ENCODE data around the gene DENND2D.

Gene DENND2D

GRCh38 chr1:111164151-111164550 lies 36.3 kb downstream of the DENND2D start:
- FAIRE-seq, result no peak

DNA sequence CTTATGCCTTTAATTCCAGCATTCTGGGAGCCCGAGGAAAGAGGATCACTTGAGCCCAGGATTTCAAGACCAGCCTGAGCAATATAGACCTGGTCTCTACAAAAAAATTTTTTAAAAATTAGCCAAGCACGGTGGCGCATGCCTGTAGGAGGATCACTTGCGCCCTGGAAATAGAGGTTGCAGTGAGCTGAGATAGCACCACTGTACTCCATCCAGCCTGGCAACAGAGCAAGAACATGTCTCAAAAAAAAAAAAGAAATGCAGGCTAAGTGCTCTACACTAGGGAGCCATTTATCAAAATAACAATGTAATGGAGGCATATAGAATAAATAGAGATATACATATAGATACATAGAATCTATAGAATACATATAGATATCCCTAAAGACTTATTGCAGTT lies 37.1 kb downstream of the DENND2D start:
- FAIRE-seq, result no peak

DNA sequence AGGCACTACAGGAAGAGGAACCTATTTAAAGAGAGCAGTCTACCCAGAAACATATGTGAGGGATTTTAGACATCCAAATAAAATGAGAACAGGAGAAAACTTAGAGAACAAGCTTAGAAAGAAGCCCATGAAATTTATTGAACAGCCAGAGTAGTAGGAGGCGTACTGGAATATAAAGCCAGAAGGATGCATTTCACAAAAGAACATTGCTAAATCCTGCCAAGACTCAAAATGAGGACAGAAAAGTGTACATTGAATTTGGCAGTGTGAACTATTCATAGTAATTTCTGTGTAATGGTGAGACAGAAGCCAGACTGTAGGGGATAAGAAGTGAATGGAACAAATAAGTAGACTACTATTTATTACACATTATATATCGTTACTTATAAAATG lies 38.0 kb downstream of the DENND2D start:
- FAIRE-seq, result no peak

- no peak for FAIRE-seq
These were observed 38.5 kb downstream of the DENND2D start for GRCh38 chr1:111161843-111162487.

DNA sequence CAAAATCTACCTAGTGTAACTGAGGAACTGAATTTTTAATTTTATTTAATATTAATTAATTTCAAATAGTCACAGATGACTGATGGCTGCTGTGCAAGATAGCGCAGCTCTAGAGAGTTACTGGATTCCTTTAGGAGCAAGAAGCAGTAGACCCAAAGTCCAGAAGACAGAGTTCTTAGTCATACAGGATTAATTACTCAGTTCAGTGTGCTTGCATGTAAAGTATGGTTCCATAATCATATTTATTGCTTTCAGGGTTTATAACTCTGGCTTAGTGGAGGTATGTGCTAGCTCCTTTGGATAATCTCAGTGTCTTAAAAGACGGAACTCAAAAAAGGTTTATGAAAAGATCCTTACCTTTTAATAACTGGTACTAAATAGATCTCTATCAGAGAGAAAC lies 43.0 kb downstream of the DENND2D start:
- FAIRE-seq, result no peak

DNA sequence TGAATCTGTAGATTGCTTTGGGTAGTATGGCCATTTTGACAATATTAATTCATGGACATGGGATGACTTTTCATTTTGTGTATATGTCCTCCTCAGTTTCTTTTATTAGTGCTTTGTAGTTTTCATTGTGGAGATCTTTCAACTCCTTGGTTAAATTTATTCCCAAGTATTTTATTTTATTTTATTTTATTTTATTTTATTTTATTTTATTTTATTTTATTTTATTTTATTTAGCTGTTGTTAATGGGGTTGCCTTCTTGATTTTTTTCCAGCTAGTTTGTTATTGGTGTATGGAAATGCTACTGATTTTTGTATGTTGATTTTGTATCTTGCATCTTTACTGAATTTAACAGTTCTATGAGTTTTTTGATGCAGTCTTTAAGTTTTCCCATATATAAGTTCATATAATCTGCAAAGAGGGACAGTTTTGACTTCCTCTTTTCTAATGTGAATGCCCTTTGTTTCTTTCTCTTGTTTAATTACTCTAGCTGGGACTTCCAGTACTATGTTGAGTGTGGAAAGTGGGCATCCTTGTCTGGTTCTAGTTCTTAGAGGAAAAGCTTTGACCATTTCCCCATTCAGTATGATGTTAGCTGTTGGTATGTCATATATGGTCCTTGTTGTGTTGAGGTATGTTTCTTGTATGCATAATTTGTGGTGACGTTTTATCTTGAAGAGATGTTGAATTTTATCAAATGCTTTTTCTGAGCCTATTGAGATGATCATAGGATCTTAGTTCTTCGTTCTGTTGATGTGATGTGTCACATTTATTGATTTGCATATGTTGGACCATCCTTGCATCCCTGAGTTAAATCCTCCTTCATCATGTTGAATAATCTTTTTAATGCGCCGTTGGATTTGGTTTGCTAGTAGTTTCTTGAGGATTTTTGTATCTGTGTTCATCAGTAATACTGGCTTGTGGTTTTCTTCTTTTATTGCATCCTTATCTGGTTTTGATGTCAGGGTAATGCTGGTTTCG lies 46.1 kb downstream of the DENND2D start:
- FAIRE-seq, result no peak

- FAIRE-seq, result no peak
These were observed 48.6 kb downstream of the DENND2D start for GRCh38 chr1:111151838-111152237.

GRCh38 chr1:111148376-111148881 lies 52.0 kb downstream of the DENND2D start:
- FAIRE-seq, result no peak

DNA sequence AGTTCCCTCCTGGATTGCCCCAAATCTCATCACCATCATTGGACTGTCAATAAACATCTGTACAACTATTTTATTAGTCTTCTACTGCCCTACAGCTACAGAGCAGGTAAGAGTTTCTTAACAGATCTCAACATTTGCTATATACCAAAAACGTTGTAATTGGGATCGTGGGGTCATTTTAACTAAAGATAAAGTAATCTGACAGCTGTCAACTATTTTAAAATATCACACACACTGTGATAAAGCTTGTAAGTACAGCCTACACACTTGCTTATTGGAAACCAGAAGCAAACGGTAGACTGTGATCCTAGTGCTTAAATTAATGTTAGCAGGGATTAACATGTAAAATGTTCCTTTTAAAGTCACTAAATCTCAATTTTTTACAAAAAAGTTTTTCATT lies 52.5 kb downstream of the DENND2D start:
- no peak for FAIRE-seq

DNA sequence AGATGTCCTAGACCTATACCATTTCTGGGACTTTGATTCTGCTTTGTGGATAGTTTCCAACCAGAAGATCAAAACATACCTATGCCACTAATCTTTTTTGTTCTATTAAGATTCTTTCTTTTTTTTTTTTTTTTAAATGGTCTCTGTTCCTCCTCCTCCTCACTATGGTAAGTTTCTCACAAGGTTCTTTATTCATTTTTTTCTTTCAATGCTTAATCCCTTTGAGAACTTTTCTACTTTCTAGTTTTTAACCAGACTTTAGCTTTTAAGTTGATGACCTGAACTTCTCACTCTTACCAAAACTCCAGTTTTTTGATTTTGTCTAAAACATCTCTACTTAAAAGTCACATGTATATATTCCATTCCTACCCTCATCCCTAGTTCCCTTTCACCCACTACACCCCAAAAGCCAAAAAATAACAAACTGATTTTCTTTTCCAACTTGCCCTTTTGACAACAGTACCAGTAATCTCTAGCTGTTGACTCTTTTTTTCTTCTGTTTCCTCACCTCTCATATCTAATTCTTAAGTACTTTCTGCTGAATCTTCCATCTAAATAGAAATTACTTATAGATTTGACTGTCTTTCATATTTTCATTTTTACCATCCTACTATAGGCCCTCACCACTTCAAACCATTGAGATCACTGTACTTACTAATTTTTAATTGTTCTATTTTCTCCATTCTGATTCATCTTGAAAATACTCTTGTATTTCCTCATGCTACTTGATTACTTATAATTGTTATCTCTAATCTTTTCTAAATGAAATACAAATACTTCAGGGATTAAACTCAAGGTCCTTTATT lies 54.3 kb downstream of the DENND2D start:
- FAIRE-seq, result no peak

- FAIRE-seq, result no peak
These were observed 54.9 kb downstream of the DENND2D start for GRCh38 chr1:111145542-111145941.

GRCh38 chr1:111142356-111142975 lies 58.0 kb downstream of the DENND2D start:
- FAIRE-seq, result no peak

- FAIRE-seq, result no peak
These were observed 58.9 kb downstream of the DENND2D start for GRCh38 chr1:111141245-111142220.

- no peak for FAIRE-seq
These were observed 59.8 kb downstream of the DENND2D start for GRCh38 chr1:111140680-111140967.

DNA sequence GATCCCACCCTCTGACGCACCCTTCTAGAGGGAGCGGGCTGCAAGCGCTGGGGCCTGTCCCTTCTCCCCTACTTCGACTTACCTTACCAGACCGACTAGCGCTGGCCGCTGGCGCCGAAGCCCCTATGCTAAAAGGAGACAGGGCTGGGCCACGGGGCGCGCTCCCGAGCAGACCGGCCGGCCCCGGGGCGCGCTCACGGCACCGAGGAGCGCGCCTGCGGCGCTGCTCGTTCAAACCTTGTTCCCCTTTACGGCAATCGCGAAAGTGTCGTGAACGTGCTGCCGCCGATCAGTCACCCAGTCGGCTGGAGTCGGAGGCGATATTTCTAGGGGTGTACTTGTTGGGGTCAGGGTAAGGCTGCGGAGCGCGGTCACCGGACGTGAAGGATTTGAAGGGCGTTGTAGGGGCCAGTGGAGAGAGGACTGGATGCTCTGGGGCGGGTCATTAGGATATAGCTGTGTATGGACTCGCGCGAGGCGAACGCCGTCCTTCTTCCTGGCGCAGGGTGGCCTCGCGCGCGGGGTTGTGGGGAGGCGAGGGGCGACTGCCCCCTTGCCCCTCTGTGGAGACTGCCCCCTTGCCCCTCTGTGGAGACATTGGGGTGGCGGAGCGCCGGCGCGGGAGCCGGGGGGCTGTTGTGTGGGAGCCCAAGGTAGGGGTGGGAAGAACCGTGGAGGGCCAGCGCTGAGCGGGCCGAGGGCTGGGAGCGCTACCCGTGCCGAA lies 60.3 kb downstream of the DENND2D start, which contains the start of the genes CEPT1 and DRAM2:
Gene CEPT1 (plus strand): TSS at position 268 of the 724 bp plus-strand sequence. CDS start 7,492 bp downstream, outside the sequence.
Gene DRAM2 (minus strand): TSS at position 138 of the 724 bp plus-strand sequence. CDS start 8,539 bp downstream, outside the sequence.
- no peak for FAIRE-seq

DNA sequence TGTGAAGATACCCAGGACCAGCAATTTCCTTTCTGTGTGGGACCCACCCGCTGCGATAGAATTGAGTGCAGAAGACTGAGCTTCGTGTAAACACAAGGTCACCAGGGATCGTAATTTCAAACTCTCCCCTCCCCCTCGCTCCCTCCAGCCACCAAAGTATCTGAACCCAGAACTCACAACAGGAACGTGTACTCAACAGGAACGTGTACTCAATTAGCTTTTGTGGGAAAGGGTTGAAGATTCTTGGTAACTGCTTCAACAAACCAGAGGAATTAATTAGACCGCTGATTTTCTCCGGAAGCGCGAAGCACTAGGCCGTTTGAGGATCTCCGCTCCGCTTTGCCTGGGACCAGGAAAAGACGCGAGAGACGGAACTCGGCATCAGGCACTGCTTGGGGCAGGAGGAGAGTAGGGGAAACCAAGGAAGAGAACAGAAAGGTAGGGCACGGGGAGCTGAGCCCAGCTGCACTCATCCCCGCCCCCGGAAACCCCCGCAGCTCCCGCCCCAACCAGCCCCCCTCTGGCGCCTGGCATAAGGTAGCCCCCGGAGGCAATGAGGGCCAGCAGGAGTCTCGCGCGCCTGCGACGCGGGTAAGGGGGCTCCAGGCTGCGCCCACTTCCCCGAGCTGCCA lies 61.0 kb downstream of the DENND2D start:
- FAIRE-seq, result no peak
